HEK293 (cell line): ENCODE measurements around the gene PICALM.

Source experiments
- CTCF ChIA-PET: fragments of 350-600 bp; formaldehyde crosslinking; extraction: SDS; loops from one replicate; lab custom pipeline; 2021; ENCODE audit warnings: antibody characterized with exemption; lab: Yijun Ruan, JAX
- POLR2A ChIA-PET: fragments of 300-600 bp; formaldehyde crosslinking; extraction: SDS; loops from one replicate; lab custom pipeline; 2020; ENCODE audit warnings: antibody characterized with exemption, inconsistent platforms; lab: Yijun Ruan, JAX
- H3K27ac ChIP-seq: fragments of 200-500 bp; sonication (Bioruptor generic); 2 replicates; pipeline ENCODE4 v1.5.1; 2014; ENCODE audit warnings: low read depth, low read length, control low read depth, inconsistent platforms; ENCODE audit errors: extremely low read depth
- H3K36me3 ChIP-seq, 2 experiments: fragments of 200-500 bp in 1 of 2; sonication (Bioruptor generic) in 1 of 2; 1 replicate in 1 of 2; 2 replicates in 1 of 2; pipeline ENCODE4 v1.5.1; 2014 to 2017; ENCODE audit warnings: inconsistent platforms in 2 of 2, low read length in 2 of 2; ENCODE audit not compliant: control insufficient read depth in 2 of 2, insufficient read depth in 1 of 2
- H3K4me1 ChIP-seq: fragments of 200-500 bp; sonication (Bioruptor generic); 2 replicates; pipeline ENCODE4 v1.5.1; 2014; ENCODE audit warnings: mild to moderate bottlenecking, low read length, inconsistent platforms; ENCODE audit not compliant: control insufficient read depth, insufficient read depth
- H3K4me3 ChIP-seq: 2 replicates; pipeline ENCODE4 v1.5.1; 2011; ENCODE audit warnings: low read depth, mild to moderate bottlenecking, control low read depth, low read length, moderate library complexity
- H3K9me3 ChIP-seq: fragments of 200-500 bp; sonication (Bioruptor generic); 2 replicates; pipeline ENCODE4 v1.5.1; 2014; ENCODE audit warnings: low read depth, low read length, inconsistent platforms; ENCODE audit not compliant: control insufficient read depth, insufficient read depth
- AEBP2 ChIP-seq: fragments of 450-650 bp; formaldehyde crosslinking; IDR thresholded peaks from 2 replicates; pipeline ENCODE4 v1.5.1; 2016; ENCODE audit warnings: missing biosample characterization, missing genetic modification characterization, borderline replicate concordance
- EGR2 ChIP-seq: fragments of 450-650 bp; formaldehyde crosslinking; IDR thresholded peaks from 2 replicates; pipeline ENCODE4 v1.5.1; 2016; ENCODE audit warnings: low read depth, missing biosample characterization, missing genetic modification characterization
- FEZF1 ChIP-seq: fragments of 450-650 bp; formaldehyde crosslinking; IDR thresholded peaks from 2 replicates; pipeline ENCODE4 v1.5.1; 2016; ENCODE audit warnings: missing biosample characterization, missing genetic modification characterization
- KLF10 ChIP-seq: fragments of 450-650 bp; IDR thresholded peaks from 2 replicates; pipeline ENCODE4 v1.5.1; 2018; ENCODE audit warnings: missing biosample characterization, mild to moderate bottlenecking, missing genetic modification characterization
- KLF9 ChIP-seq: fragments of 450-650 bp; formaldehyde crosslinking; IDR thresholded peaks from 2 replicates; pipeline ENCODE4 v1.5.1; 2016; ENCODE audit warnings: missing biosample characterization, missing genetic modification characterization, low read depth
- MEIS1 ChIP-seq: sonication (generic); formaldehyde crosslinking; IDR thresholded peaks from 2 replicates; pipeline ENCODE4 v1.8.1; 2022; ENCODE audit warnings: missing genetic modification reagents, mild to moderate bottlenecking, borderline replicate concordance
- SCRT2 ChIP-seq: fragments of 450-650 bp; formaldehyde crosslinking; IDR thresholded peaks from 2 replicates; pipeline ENCODE4 v1.5.1; 2016; ENCODE audit warnings: missing biosample characterization, missing genetic modification characterization
- SP3 ChIP-seq: fragments of 450-650 bp; formaldehyde crosslinking; IDR thresholded peaks from 2 replicates; pipeline ENCODE4 v1.5.1; 2016; ENCODE audit warnings: missing biosample characterization, missing genetic modification characterization
- ZBTB44 ChIP-seq: fragments of 450-650 bp; IDR thresholded peaks from 2 replicates; pipeline ENCODE4 v1.5.1; 2018; ENCODE audit warnings: missing biosample characterization, mild to moderate bottlenecking, missing genetic modification characterization
- ZBTB6 ChIP-seq: fragments of 450-650 bp; formaldehyde crosslinking; IDR thresholded peaks from 2 replicates; pipeline ENCODE4 v1.5.1; 2017; ENCODE audit warnings: missing biosample characterization, missing genetic modification characterization
- ZNF10 ChIP-seq: fragments of 450-650 bp; formaldehyde crosslinking; IDR thresholded peaks from 2 replicates; pipeline ENCODE4 v1.5.1; 2017; ENCODE audit warnings: missing biosample characterization, missing genetic modification characterization
- ZNF132 ChIP-seq: fragments of 450-650 bp; formaldehyde crosslinking; IDR thresholded peaks from 2 replicates; pipeline ENCODE4 v1.5.1; 2017; ENCODE audit warnings: missing biosample characterization, missing genetic modification characterization, borderline replicate concordance
- ZNF140 ChIP-seq: fragments of 450-650 bp; formaldehyde crosslinking; IDR thresholded peaks from 2 replicates; pipeline ENCODE4 v1.5.1; 2016; ENCODE audit warnings: missing biosample characterization, missing genetic modification characterization
- ZNF169 ChIP-seq: fragments of 450-650 bp; formaldehyde crosslinking; IDR thresholded peaks from 2 replicates; pipeline ENCODE4 v1.5.1; 2016; ENCODE audit warnings: missing biosample characterization, missing genetic modification characterization
- ZNF19 ChIP-seq: fragments of 450-650 bp; formaldehyde crosslinking; IDR thresholded peaks from 2 replicates; pipeline ENCODE4; 2016; ENCODE audit warnings: missing biosample characterization, missing genetic modification characterization, low read depth
- ZNF223 ChIP-seq: fragments of 450-650 bp; formaldehyde crosslinking; IDR thresholded peaks from 2 replicates; pipeline ENCODE4 v1.5.1; 2016; ENCODE audit warnings: missing biosample characterization, missing genetic modification characterization
- ZNF23 ChIP-seq: fragments of 450-650 bp; formaldehyde crosslinking; IDR thresholded peaks from 2 replicates; pipeline ENCODE4 v1.5.1; 2016; ENCODE audit warnings: missing biosample characterization, missing genetic modification characterization, borderline replicate concordance
- ZNF274 ChIP-seq, 2 experiments: fragments of 200-500 bp in 1 of 2; fragments of 450-650 bp in 1 of 2; sonication (Bioruptor generic) in 1 of 2; formaldehyde crosslinking in 1 of 2; IDR thresholded peaks; 2 replicates each; pipeline versions ENCODE4 v1.5.1 to v1.6.1; 2014 to 2016; ENCODE audit warnings: borderline replicate concordance in 1 of 2, inconsistent platforms in 1 of 2, low read length in 1 of 2, missing biosample characterization in 1 of 2, missing genetic modification characterization in 1 of 2
- ZNF335 ChIP-seq: fragments of 450-650 bp; formaldehyde crosslinking; conservative IDR thresholded peaks from 2 replicates; pipeline ENCODE4 v1.5.1; 2016; ENCODE audit warnings: missing biosample characterization, missing genetic modification characterization
- ZNF341 ChIP-seq: fragments of 450-650 bp; formaldehyde crosslinking; IDR thresholded peaks from 2 replicates; pipeline ENCODE4; 2016; ENCODE audit warnings: low read depth, missing biosample characterization, missing genetic modification characterization
- ZNF354C ChIP-seq: fragments of 450-650 bp; formaldehyde crosslinking; IDR thresholded peaks from 2 replicates; pipeline ENCODE4 v1.5.1; 2016; ENCODE audit warnings: missing biosample characterization, missing genetic modification characterization, low read depth, borderline replicate concordance
- ZNF423 ChIP-seq: fragments of 450-650 bp; formaldehyde crosslinking; IDR thresholded peaks from 2 replicates; pipeline ENCODE4 v1.5.1; 2016; ENCODE audit warnings: missing biosample characterization, missing genetic modification characterization
- ZNF529 ChIP-seq: fragments of 450-650 bp; formaldehyde crosslinking; IDR thresholded peaks from 2 replicates; pipeline ENCODE4 v1.5.1; 2017; ENCODE audit warnings: missing genetic modification characterization, missing biosample characterization; ENCODE audit not compliant: insufficient replicate concordance
- ZNF621 ChIP-seq: fragments of 450-650 bp; formaldehyde crosslinking; IDR thresholded peaks from 2 replicates; pipeline ENCODE4 v1.5.1; 2017; ENCODE audit warnings: missing biosample characterization, missing genetic modification characterization
- ZNF701 ChIP-seq: fragments of 450-650 bp; formaldehyde crosslinking; IDR thresholded peaks from 2 replicates; pipeline ENCODE4 v1.5.1; 2016; ENCODE audit warnings: missing biosample characterization, missing genetic modification characterization
- ZNF76 ChIP-seq: fragments of 450-650 bp; formaldehyde crosslinking; IDR thresholded peaks from 2 replicates; pipeline ENCODE4; 2016; ENCODE audit warnings: low read depth, missing biosample characterization, missing genetic modification characterization, borderline replicate concordance

PICALM gene

GRCh38 chr11:85955531-85955930 is 113.4 kb downstream of the PICALM start:
- no peaks in the 10 kb centered on the region for H3K9me3 ChIP-seq
- peaks cover 0 to 36% of the 10 kb centered on the region in 2 experiments; a peak in 1 of 3 replicates for H3K36me3 ChIP-seq
- CTCF ChIA-PET: interaction anchor here (0.7 kb wide), 1 partner anchor 86 kb away, joined by 4 read pairs; no protein-coding TSS in a partner anchor
- H3K27ac ChIP-seq: no peak overlapping the region
- TF ChIP-seq ZNF223 (tag by site-specific recombination): no peak
- TF ChIP-seq ZNF354C: no peak
- TF ChIP-seq ZNF10: no peak
- no peak for TF ChIP-seq ZNF132 (tag by site-specific recombination)
- TF ChIP-seq EGR2 (tag by site-specific recombination): no peak
- no peak for TF ChIP-seq ZNF76 (tag by site-specific recombination)
- no peak for TF ChIP-seq ZBTB6 (tag by site-specific recombination)
- TF ChIP-seq ZBTB44 (tag by site-specific recombination): no peak
- TF ChIP-seq KLF10 (tag by site-specific recombination): no peak
- TF ChIP-seq ZNF529 (tag by site-specific recombination): no peak
- TF ChIP-seq ZNF140 (tag by site-specific recombination): no peak
- no peak for TF ChIP-seq ZNF423
- no peak for TF ChIP-seq ZNF335 (tag by site-specific recombination)
- TF ChIP-seq ZNF701 (tag by site-specific recombination): no peak
- no peak for TF ChIP-seq ZNF341
- TF ChIP-seq, all 188 proteins: peak for 0
- no peak overlapping the region for H3K4me3 ChIP-seq
- POLR2A ChIA-PET: no interaction called here
- H3K4me1 ChIP-seq: no peaks in the 10 kb centered on the region

GRCh38 chr11:85953491-85954143 is 115.3 kb downstream of the PICALM start:
- TF ChIP-seq ZNF19: no peak
- no peak for TF ChIP-seq SP3 (tag by site-specific recombination)
- no peak for TF ChIP-seq SCRT2 (tag by site-specific recombination)
- no peak for TF ChIP-seq ZNF341
- no peak for TF ChIP-seq ZNF23 (tag by site-specific recombination)
- no peak for TF ChIP-seq ZNF169
- TF ChIP-seq ZNF621 (tag by site-specific recombination): no peak
- TF ChIP-seq KLF9 (tag by site-specific recombination): no peak
- no peak for TF ChIP-seq AEBP2
- TF ChIP-seq FEZF1 (tag by site-specific recombination): no peak
- no peak for TF ChIP-seq ZNF274 (IDR thresholded peaks at IDR 0.05; ENCODE audit: low read length)
- no peak for TF ChIP-seq ZNF274 (tag by site-specific recombination; IDR thresholded peaks at IDR 0.05; ENCODE audit: borderline replicate concordance)
- no peak for TF ChIP-seq MEIS1 (CRISPR knock-in tag)
- Histone ChIP-seq H3K4me3 (no peak overlapping the region), H3K36me3 (peaks cover 0 to 34% of the 10 kb centered on the region in 2 experiments; a peak in 1 of 3 replicates), H3K27ac (no peak overlapping the region), H3K4me1 (no peaks in the 10 kb centered on the region), H3K9me3 (no peaks in the 10 kb centered on the region)
- ChIA-PET POLR2A (no interaction called here), CTCF (no interaction called here)
